ENCODE measurements around the gene AOPEP.
A peak's percentile ranks its signal among the peaks of the same experiment; 100 is the strongest.
"Not testable (repeated sequence)": the region's sequence is repeated elsewhere in the genome, so short reads cannot be mapped to it uniquely, and the experiment has no call there.

The AOPEP gene

GRCh38 chr9:94934816-94935328 lies 208.4 kb downstream of the AOPEP start:
- no peak for DNase-seq (ENCODE audit: low read depth)

- no peak for DNase-seq (ENCODE audit: low read depth)
These were observed 208.9 kb downstream of the AOPEP start for GRCh38 chr9:94935396-94935795.

- no peak for DNase-seq (ENCODE audit: low read depth)
These were observed 209.9 kb downstream of the AOPEP start for GRCh38 chr9:94936419-94936818.

- peak; percentile 88 for DNase-seq (ENCODE audit: low read depth)
These were observed 210.9 kb downstream of the AOPEP start for GRCh38 chr9:94937214-94937903.

GRCh38 chr9:94938384-94938783 lies 211.9 kb downstream of the AOPEP start:
- no peak for DNase-seq (ENCODE audit: low read depth)

- not testable (repeated sequence) for DNase-seq (ENCODE audit: low read depth)
These were observed 213.8 kb downstream of the AOPEP start for GRCh38 chr9:94940296-94940695.

GRCh38 chr9:94941211-94941875 lies 214.8 kb downstream of the AOPEP start:
- DNase-seq (ENCODE audit: low read depth) = no peak

- no peak for DNase-seq (ENCODE audit: low read depth)
These were observed 218.1 kb downstream of the AOPEP start for GRCh38 chr9:94944626-94945025.

GRCh38 chr9:94945197-94946144 lies 219.0 kb downstream of the AOPEP start:
- DNase-seq (ENCODE audit: low read depth) = peak; percentile 65

GRCh38 chr9:94946256-94946655 lies 219.8 kb downstream of the AOPEP start:
- DNase-seq (ENCODE audit: low read depth) = no peak

- DNase-seq (ENCODE audit: low read depth) = no peak
These were observed 222.2 kb downstream of the AOPEP start for GRCh38 chr9:94948567-94949235.

GRCh38 chr9:94949370-94949769 lies 222.9 kb downstream of the AOPEP start:
- no peak for DNase-seq (ENCODE audit: low read depth)

- DNase-seq (ENCODE audit: low read depth) = no peak
These were observed 223.6 kb downstream of the AOPEP start for GRCh38 chr9:94950040-94950578.

- no peak for DNase-seq (ENCODE audit: low read depth)
These were observed 224.3 kb downstream of the AOPEP start for GRCh38 chr9:94950579-94951323.

GRCh38 chr9:94951324-94952135 lies 225.0 kb downstream of the AOPEP start:
- no peak for DNase-seq (ENCODE audit: low read depth)

- DNase-seq (ENCODE audit: low read depth) = no peak
These were observed 226.3 kb downstream of the AOPEP start for GRCh38 chr9:94952565-94953373.

GRCh38 chr9:94956731-94957130 lies 230.2 kb downstream of the AOPEP start:
- no peak for DNase-seq (ENCODE audit: low read depth)

- DNase-seq (ENCODE audit: low read depth) = no peak
These were observed 234.5 kb downstream of the AOPEP start for GRCh38 chr9:94960964-94961363.

- no peak for DNase-seq (ENCODE audit: low read depth)
These were observed 235.4 kb downstream of the AOPEP start for GRCh38 chr9:94961870-94962269.

All from fibroblast of the conjunctiva (primary cell).